Measurements from ENCODE around the gene TOX3.

Gene TOX3

GRCh38 chr16:52555572-52555971, 8.6 kb upstream of the TOX3 start:
- Histone ChIP-seq H4K12ac (ENCODE audit: low read depth, low read length) (no peak overlapping the region), H3K18ac (ENCODE audit: low read length) (no peak overlapping the region), H2BK5ac (ENCODE audit: low read depth, low read length, poor library complexity) (no peak overlapping the region), H3K4me1 (ENCODE audit: control insufficient read depth in 1 of 2, insufficient read depth in 2 of 2, low read length in 2 of 2) (no peaks in the 10 kb centered on the region), H3K23ac (ENCODE audit: low read length) (no peak overlapping the region), H3K4me3 (ENCODE audit: low read depth, low read length) (no peak overlapping the region), H3K27ac (ENCODE audit: low read depth, low read length) (no peak overlapping the region), H3K36me3 (ENCODE audit: control insufficient read depth in 1 of 2, insufficient read depth in 2 of 2, low read length in 2 of 2) (no peaks in the 10 kb centered on the region), H3K79me1 (ENCODE audit: low read length) (no peaks in the 10 kb centered on the region), H3K9me3 (ENCODE audit: insufficient read depth, low read depth, low read length) (no peaks in the 10 kb centered on the region), H4K91ac (ENCODE audit: low read depth, low read length) (no peak overlapping the region), H2AFZ (ENCODE audit: insufficient read depth, low read length, poor library complexity) (no peak overlapping the region), H2BK120ac (ENCODE audit: insufficient read depth, low read length, poor library complexity) (no peak overlapping the region), H3K79me2 (ENCODE audit: control insufficient read depth, insufficient read depth, low read length, poor library complexity) (no peaks in the 10 kb centered on the region), H2AK5ac (ENCODE audit: low read length) (no peak overlapping the region), H3K4me2 (ENCODE audit: low read length) (no peak overlapping the region), H3K14ac (ENCODE audit: low read length) (no peak overlapping the region), H2BK12ac (ENCODE audit: low read length) (no peak overlapping the region), H4K8ac (ENCODE audit: low read depth, low read length) (no peak overlapping the region), H3K9ac (ENCODE audit: low read length) (no peak overlapping the region), H3K27me3 (ENCODE audit: insufficient read depth, low read length) (no peaks in the 10 kb centered on the region), H3K4ac (ENCODE audit: low read depth, low read length) (no peak overlapping the region)
- DNase-seq = no peak

- H2BK120ac ChIP-seq (ENCODE audit: insufficient read depth, low read length, poor library complexity) = no peak overlapping the region
- H3K27me3 ChIP-seq (ENCODE audit: insufficient read depth, low read length) = no peaks in the 10 kb centered on the region
- no peak overlapping the region for H2AFZ ChIP-seq (ENCODE audit: insufficient read depth, low read length, poor library complexity)
- H3K4me2 ChIP-seq (ENCODE audit: low read length) = no peak overlapping the region
- H4K8ac ChIP-seq (ENCODE audit: low read depth, low read length) = no peak overlapping the region
- H2AK5ac ChIP-seq (ENCODE audit: low read length) = no peak overlapping the region
- no peak overlapping the region for H3K23ac ChIP-seq (ENCODE audit: low read length)
- no peaks in the 10 kb centered on the region for H3K79me1 ChIP-seq (ENCODE audit: low read length)
- H3K9me3 ChIP-seq (ENCODE audit: insufficient read depth, low read depth, low read length) = no peaks in the 10 kb centered on the region
- H3K4ac ChIP-seq (ENCODE audit: low read depth, low read length) = no peak overlapping the region
- H3K9ac ChIP-seq (ENCODE audit: low read length) = no peak overlapping the region
- no peak overlapping the region for H3K18ac ChIP-seq (ENCODE audit: low read length)
- H3K27ac ChIP-seq (ENCODE audit: low read depth, low read length) = no peak overlapping the region
- no peak overlapping the region for H3K4me3 ChIP-seq (ENCODE audit: low read depth, low read length)
- H3K14ac ChIP-seq (ENCODE audit: low read length) = no peak overlapping the region
- no peak overlapping the region for H4K91ac ChIP-seq (ENCODE audit: low read depth, low read length)
- no peaks in the 10 kb centered on the region for H3K36me3 ChIP-seq (ENCODE audit: control insufficient read depth in 1 of 2, insufficient read depth in 2 of 2, low read length in 2 of 2)
- no peak overlapping the region for H2BK12ac ChIP-seq (ENCODE audit: low read length)
- H3K79me2 ChIP-seq (ENCODE audit: control insufficient read depth, insufficient read depth, low read length, poor library complexity) = no peaks in the 10 kb centered on the region
- H4K12ac ChIP-seq (ENCODE audit: low read depth, low read length) = no peak overlapping the region
- no peaks in the 10 kb centered on the region for H3K4me1 ChIP-seq (ENCODE audit: control insufficient read depth in 1 of 2, insufficient read depth in 2 of 2, low read length in 2 of 2)
- no CpG with 5 or more reads among the region's 1 CpG for WGBS (ENCODE audit: extremely low coverage, insufficient coverage, insufficient read length)
- no peak overlapping the region for H2BK5ac ChIP-seq (ENCODE audit: low read depth, low read length, poor library complexity)
- no peak for DNase-seq
Observed at GRCh38 chr16:52554334-52554733, 7.4 kb upstream of the TOX3 start.

- Histone ChIP-seq H3K9ac (ENCODE audit: low read length) (no peak overlapping the region), H3K27me3 (ENCODE audit: insufficient read depth, low read length) (peaks cover 3% of the 10 kb centered on the region), H3K4me3 (ENCODE audit: low read depth, low read length) (no peak overlapping the region), H3K9me3 (ENCODE audit: insufficient read depth, low read depth, low read length) (no peaks in the 10 kb centered on the region), H3K79me1 (ENCODE audit: low read length) (no peaks in the 10 kb centered on the region), H3K27ac (ENCODE audit: low read depth, low read length) (no peak overlapping the region), H3K36me3 (ENCODE audit: control insufficient read depth in 1 of 2, insufficient read depth in 2 of 2, low read length in 2 of 2) (no peaks in the 10 kb centered on the region), H2AK5ac (ENCODE audit: low read length) (no peak overlapping the region), H3K14ac (ENCODE audit: low read length) (no peak overlapping the region), H3K79me2 (ENCODE audit: control insufficient read depth, insufficient read depth, low read length, poor library complexity) (no peaks in the 10 kb centered on the region), H3K23ac (ENCODE audit: low read length) (no peak overlapping the region), H3K18ac (ENCODE audit: low read length) (no peak overlapping the region), H2BK12ac (ENCODE audit: low read length) (no peak overlapping the region), H4K12ac (ENCODE audit: low read depth, low read length) (no peak overlapping the region), H3K4me2 (ENCODE audit: low read length) (no peak overlapping the region), H3K4me1 (ENCODE audit: control insufficient read depth in 1 of 2, insufficient read depth in 2 of 2, low read length in 2 of 2) (no peaks in the 10 kb centered on the region), H4K8ac (ENCODE audit: low read depth, low read length) (no peak overlapping the region), H2BK5ac (ENCODE audit: low read depth, low read length, poor library complexity) (no peak overlapping the region), H3K4ac (ENCODE audit: low read depth, low read length) (no peak overlapping the region), H2AFZ (ENCODE audit: insufficient read depth, low read length, poor library complexity) (no peak overlapping the region), H2BK120ac (ENCODE audit: insufficient read depth, low read length, poor library complexity) (no peak overlapping the region), H4K91ac (ENCODE audit: low read depth, low read length) (no peak overlapping the region)
- no peak for DNase-seq
- whole genome bisulfite sequencing (ENCODE audit: extremely low coverage, insufficient coverage, insufficient read length) = no CpG with 5 or more reads among the region's 2 CpGs
Observed at GRCh38 chr16:52553322-52553721, 6.4 kb upstream of the TOX3 start.

GRCh38 chr16:52552643-52553042, 5.7 kb upstream of the TOX3 start:
- H2AFZ ChIP-seq (ENCODE audit: insufficient read depth, low read length, poor library complexity) = no peak overlapping the region
- H3K18ac ChIP-seq (ENCODE audit: low read length) = no peak overlapping the region
- no peaks in the 10 kb centered on the region for H3K36me3 ChIP-seq (ENCODE audit: control insufficient read depth in 1 of 2, insufficient read depth in 2 of 2, low read length in 2 of 2)
- no peak overlapping the region for H4K91ac ChIP-seq (ENCODE audit: low read depth, low read length)
- H2AK5ac ChIP-seq (ENCODE audit: low read length) = no peak overlapping the region
- no peak overlapping the region for H3K14ac ChIP-seq (ENCODE audit: low read length)
- H3K4me1 ChIP-seq (ENCODE audit: control insufficient read depth in 1 of 2, insufficient read depth in 2 of 2, low read length in 2 of 2) = no peaks in the 10 kb centered on the region
- no peaks in the 10 kb centered on the region for H3K9me3 ChIP-seq (ENCODE audit: insufficient read depth, low read depth, low read length)
- WGBS (ENCODE audit: extremely low coverage, insufficient coverage, insufficient read length) = no CpG with 5 or more reads among the region's 5 CpGs
- no peak overlapping the region for H3K4me3 ChIP-seq (ENCODE audit: low read depth, low read length)
- no peak overlapping the region for H4K8ac ChIP-seq (ENCODE audit: low read depth, low read length)
- H2BK120ac ChIP-seq (ENCODE audit: insufficient read depth, low read length, poor library complexity) = no peak overlapping the region
- no peak overlapping the region for H2BK5ac ChIP-seq (ENCODE audit: low read depth, low read length, poor library complexity)
- H2BK12ac ChIP-seq (ENCODE audit: low read length) = no peak overlapping the region
- no peak overlapping the region for H3K4me2 ChIP-seq (ENCODE audit: low read length)
- H4K12ac ChIP-seq (ENCODE audit: low read depth, low read length) = no peak overlapping the region
- no peak overlapping the region for H3K27ac ChIP-seq (ENCODE audit: low read depth, low read length)
- DNase-seq = peak in 1 of 2 donors; percentile 4
- no peak overlapping the region for H3K9ac ChIP-seq (ENCODE audit: low read length)
- peaks cover 9% of the 10 kb centered on the region for H3K27me3 ChIP-seq (ENCODE audit: insufficient read depth, low read length)
- H3K79me1 ChIP-seq (ENCODE audit: low read length) = no peaks in the 10 kb centered on the region
- no peak overlapping the region for H3K23ac ChIP-seq (ENCODE audit: low read length)
- no peaks in the 10 kb centered on the region for H3K79me2 ChIP-seq (ENCODE audit: control insufficient read depth, insufficient read depth, low read length, poor library complexity)
- no peak overlapping the region for H3K4ac ChIP-seq (ENCODE audit: low read depth, low read length)
